Neural cell (in vitro differentiated cells): ENCODE results near the gene ARTN. TPM values are rescaled to one million over a fixed set of nuclear protein-coding genes. Genes with fewer than 3 reads are reported as not detected.

Experiments
- H2AFZ ChIP-seq: fragments of 200-600, 300-800 bp; sonication (generic), shearing (Covaris generic); 2 replicates; pipeline ENCODE4 v1.6.0; 2014; ENCODE audit warnings: low read depth, mild to moderate bottlenecking, antibody characterized with exemption, low read length, moderate library complexity
- H3F3A ChIP-seq: fragments of 200-600 bp; shearing (Covaris generic); 2 replicates; pipeline ENCODE4 v1.6.1; 2016; ENCODE audit warnings: mild to moderate bottlenecking, moderate library complexity, mixed read lengths, antibody characterized with exemption, low read length; ENCODE audit not compliant: insufficient read depth, poor library complexity, severe bottlenecking
- H3K27ac ChIP-seq: fragments of 200-600, 300-800 bp; sonication (generic), shearing (Covaris generic); 2 replicates; pipeline ENCODE4 v1.5.1; 2014; ENCODE audit warnings: mild to moderate bottlenecking, low read length, moderate library complexity
- H3K27me3 ChIP-seq: fragments of 300-800, 200-600 bp; sonication (generic), shearing (Covaris generic); 2 replicates; pipeline ENCODE4 v1.6.0; 2014; ENCODE audit warnings: mild to moderate bottlenecking, low read depth, low read length, moderate library complexity; ENCODE audit not compliant: insufficient read depth
- H3K36me3 ChIP-seq: fragments of 300-800, 200-600 bp; sonication (generic), shearing (Covaris generic); 2 replicates; pipeline ENCODE4 v1.5.1; 2014; ENCODE audit warnings: mild to moderate bottlenecking, antibody characterized with exemption, low read length, moderate library complexity; ENCODE audit not compliant: insufficient read depth
- H3K4me2 ChIP-seq: fragments of 300-800, 200-600 bp; sonication (generic), shearing (Covaris generic); 2 replicates; pipeline ENCODE4 v1.6.0; 2014; ENCODE audit warnings: mild to moderate bottlenecking, low read length
- H3K4me3 ChIP-seq: fragments of 300-800, 200-600 bp; sonication (generic), shearing (Covaris generic); 2 replicates; pipeline ENCODE4 v1.5.1; 2014; ENCODE audit warnings: mild to moderate bottlenecking, low read length, moderate library complexity
- H3K79me2 ChIP-seq: fragments of 200-600 bp; shearing (Covaris generic); replicated peaks from 2 replicates; pipeline ENCODE4 v1.6.0; 2014; ENCODE audit warnings: mild to moderate bottlenecking, low read length, moderate library complexity; ENCODE audit not compliant: insufficient read depth
- H3K9ac ChIP-seq: fragments of 300-800, 200-600 bp; sonication (generic), shearing (Covaris generic); 2 replicates; pipeline ENCODE4 v1.6.1; 2016; ENCODE audit warnings: mild to moderate bottlenecking, low read length, mixed read lengths
- H3K9me2 ChIP-seq: fragments of 200-600 bp; shearing (Covaris generic); 2 replicates; pipeline ENCODE4 v1.6.1; 2016; ENCODE audit warnings: mild to moderate bottlenecking, low read length, mixed read lengths; ENCODE audit not compliant: insufficient read depth
- H3K9me3 ChIP-seq: fragments of 200-600, 300-800 bp; sonication (generic), shearing (Covaris generic); 2 replicates; pipeline ENCODE4 v1.6.1; 2016; ENCODE audit warnings: mild to moderate bottlenecking, mixed run types, low read length, moderate library complexity, mixed read lengths
- H4K20me1 ChIP-seq: fragments of 200-600 bp; shearing (Covaris generic); 2 replicates; pipeline ENCODE4 v1.6.1; 2016; ENCODE audit warnings: mild to moderate bottlenecking, mixed run types; ENCODE audit not compliant: insufficient read depth
- CTCF ChIP-seq: fragments of 450-650 bp; IDR thresholded peaks from 2 replicates; pipeline ENCODE4 v1.5.1; 2014; ENCODE audit warnings: antibody characterized with exemption, mild to moderate bottlenecking, moderate library complexity; ENCODE audit not compliant: poor library complexity, severe bottlenecking
- EP300 ChIP-seq: fragments of 450-650 bp; conservative IDR thresholded peaks from 2 replicates; pipeline ENCODE4 v1.6.1; 2014; ENCODE audit warnings: antibody characterized with exemption, mild to moderate bottlenecking, moderate library complexity; ENCODE audit not compliant: poor library complexity, severe bottlenecking
- EZH2 ChIP-seq: fragments of 200-600, 300-800 bp; shearing (Covaris generic), sonication (generic); IDR thresholded peaks from 2 replicates; pipeline ENCODE4 v1.6.1; 2014; ENCODE audit warnings: antibody characterized with exemption, low read length, borderline replicate concordance, mild to moderate bottlenecking; ENCODE audit not compliant: insufficient read depth, poor library complexity, severe bottlenecking
- MXI1 ChIP-seq: fragments of 450-650 bp; conservative IDR thresholded peaks from 2 replicates; pipeline ENCODE4 v1.6.1; 2014; ENCODE audit warnings: antibody characterized with exemption, mild to moderate bottlenecking; ENCODE audit not compliant: poor library complexity, severe bottlenecking
- POLR2AphosphoS5 ChIP-seq: IDR thresholded peaks from 2 replicates; pipeline ENCODE4 v1.6.1; 2012
- RAD21 ChIP-seq: fragments of 450-650 bp; conservative IDR thresholded peaks from 2 replicates; pipeline ENCODE4 v1.6.1; 2014; ENCODE audit warnings: antibody characterized with exemption, mild to moderate bottlenecking, moderate library complexity
- REST ChIP-seq: IDR thresholded peaks from 2 replicates; pipeline ENCODE4 v1.6.1; 2012; ENCODE audit warnings: borderline replicate concordance
- SMC3 ChIP-seq: fragments of 450-650 bp; conservative IDR thresholded peaks from 2 replicates; pipeline ENCODE4 v1.6.1; 2014; ENCODE audit warnings: antibody characterized with exemption, mild to moderate bottlenecking, moderate library complexity; ENCODE audit not compliant: poor library complexity
- TAF1 ChIP-seq: IDR thresholded peaks from 2 replicates; pipeline ENCODE4 v1.6.1; 2012; ENCODE audit warnings: low read depth
- polyA plus RNA-seq: library from polyadenylated mRNA; depleted of rRNA; stranded (reverse); fragments of >200 nt; gene quantifications from 2 replicates; pipeline ENCODE4 v1.2.3, GENCODE V29; 2014

Gene ARTN
- polyA plus RNA-seq, 1 donor from 2014 or later, result 1.4 TPM

- TF ChIP-seq MXI1 (no peak), SMC3 (no peak), REST (no peak), TAF1 (no peak), EZH2 (no peak), CTCF (no peak), RAD21 (no peak), POLR2AphosphoS5 (no peak), EP300 (no peak)
- Histone ChIP-seq H4K20me1 (no peaks in the 10 kb centered on the region), H3K36me3 (no peaks in the 10 kb centered on the region), H3K9me3 (no peaks in the 10 kb centered on the region), H3F3A (no peaks in the 10 kb centered on the region), H2AFZ (no peak overlapping the region), H3K4me3 (no peak overlapping the region), H3K4me2 (no peak overlapping the region), H3K79me2 (no peaks in the 10 kb centered on the region), H3K27ac (no peak overlapping the region), H3K9me2 (no peaks in the 10 kb centered on the region), H3K9ac (no peak overlapping the region), H3K27me3 (no peaks in the 10 kb centered on the region)
These were observed 53.1 kb downstream of the ARTN start for GRCh38 chr1:43986712-43987111.

Other genes with a start within 250 kb of the ARTN start
- 36.8 and 37.8 TPM in 2 replicates for gene ST3GAL3, start 226.3 kb upstream of the ARTN start, polyA plus RNA-seq
- gene IPO13, start 13.1 kb downstream of the ARTN start, polyA plus RNA-seq, result 29.8 and 38.4 TPM in 2 replicates
- 26.0 and 29.2 TPM in 2 replicates for gene DPH2, start 36.2 kb downstream of the ARTN start, polyA plus RNA-seq
- gene ATP6V0B, start 41.2 kb downstream of the ARTN start, polyA plus RNA-seq, result 580 and 705 TPM in 2 replicates
- gene B4GALT2, start 45.4 kb downstream of the ARTN start, polyA plus RNA-seq, result 129 and 147 TPM in 2 replicates
- gene CCDC24, start 57.8 kb downstream of the ARTN start, polyA plus RNA-seq, result 16.3 and 16.5 TPM in 2 replicates
- 1.3 and 1.6 TPM in 2 replicates for gene SLC6A9, start 97.7 kb downstream of the ARTN start, polyA plus RNA-seq
- not detected in 2 replicates for gene KLF17, start 185.0 kb downstream of the ARTN start, polyA plus RNA-seq
- gene KLF18, start 207.8 kb downstream of the ARTN start, polyA plus RNA-seq, result not detected in 2 replicates